Astrocyte (in vitro differentiated cells and primary cell): ENCODE results near the gene ZMYM3. TPM values are rescaled to one million over a fixed set of nuclear protein-coding genes. Genes with fewer than 3 reads are reported as not detected.

Experiments
- DNase-seq: peaks from one replicate; pipeline ENCODE4 v3.0.0-alpha.2; 2010; ENCODE audit warnings: low read depth
- FAIRE-seq: peaks from 2 replicates; lab custom pipeline; 2011; peaks lifted over from hg19 to GRCh38; lab: Jason Lieb, UNC
- H2AFZ ChIP-seq: 2 replicates; pipeline ENCODE4 v1.6.0; 2012; ENCODE audit warnings: low read depth, low read length, inconsistent platforms
- H3K27ac ChIP-seq: 2 replicates; pipeline ENCODE4 v1.5.1; 2011; ENCODE audit warnings: low read depth, low read length, inconsistent platforms
- H3K27me3 ChIP-seq: 2 replicates; pipeline ENCODE4 v1.6.0; 2011; ENCODE audit warnings: low read length, inconsistent platforms; ENCODE audit not compliant: insufficient read depth
- H3K36me3 ChIP-seq: 2 replicates; pipeline ENCODE4 v1.5.1; 2011; ENCODE audit warnings: low read length, inconsistent platforms; ENCODE audit not compliant: insufficient read depth
- H3K4me1 ChIP-seq: 2 replicates; pipeline ENCODE4 v1.5.1; 2011; ENCODE audit warnings: low read length, inconsistent platforms; ENCODE audit not compliant: insufficient read depth
- H3K4me2 ChIP-seq: 2 replicates; pipeline ENCODE4 v1.6.0; 2012; ENCODE audit warnings: low read length, inconsistent platforms
- H3K4me3 ChIP-seq: 2 replicates; pipeline ENCODE4 v1.5.1; 2011; ENCODE audit warnings: low read depth, mild to moderate bottlenecking, low read length, inconsistent platforms; ENCODE audit not compliant: insufficient read depth
- H3K79me2 ChIP-seq: 2 replicates; pipeline ENCODE4 v1.6.0; 2012; ENCODE audit warnings: mild to moderate bottlenecking, low read length, inconsistent platforms; ENCODE audit not compliant: insufficient read depth
- H3K9ac ChIP-seq: 2 replicates; pipeline ENCODE4 v1.6.0; 2012; ENCODE audit warnings: mild to moderate bottlenecking, low read length, inconsistent platforms
- H3K9me3 ChIP-seq: 2 replicates; pipeline ENCODE4 v1.5.1; 2012; ENCODE audit warnings: low read depth, mild to moderate bottlenecking, low read length, inconsistent platforms; ENCODE audit not compliant: insufficient read depth
- H4K20me1 ChIP-seq: 2 replicates; pipeline ENCODE4 v1.6.0; 2012; ENCODE audit warnings: low read length, inconsistent platforms; ENCODE audit not compliant: insufficient read depth
- H3K27ac Mint-ChIP-seq: one replicate; pipeline ENCODE4 v1.8.0; 2021; ENCODE audit warnings: mild to moderate bottlenecking, mixed read lengths; ENCODE audit not compliant: unreplicated experiment
- H3K27me3 Mint-ChIP-seq: one replicate; pipeline ENCODE4 v1.8.0; 2021; ENCODE audit warnings: low read depth, mixed read lengths; ENCODE audit not compliant: unreplicated experiment
- H3K36me3 Mint-ChIP-seq: one replicate; pipeline ENCODE4 v1.8.0; 2021; ENCODE audit warnings: low read depth, mixed read lengths; ENCODE audit not compliant: unreplicated experiment
- H3K4me1 Mint-ChIP-seq: one replicate; pipeline ENCODE4 v1.8.0; 2021; ENCODE audit warnings: low read depth, mixed read lengths; ENCODE audit not compliant: unreplicated experiment
- H3K4me3 Mint-ChIP-seq: one replicate; pipeline ENCODE4 v1.8.0; 2021; ENCODE audit warnings: mild to moderate bottlenecking, moderate library complexity, mixed read lengths; ENCODE audit not compliant: unreplicated experiment
- H3K9me3 Mint-ChIP-seq: one replicate; pipeline ENCODE4 v1.8.0; 2021; ENCODE audit warnings: mild to moderate bottlenecking, mixed read lengths; ENCODE audit not compliant: unreplicated experiment
- EZH2 ChIP-seq: IDR thresholded peaks from 2 replicates; pipeline ENCODE4 v1.6.1; 2012; ENCODE audit warnings: mild to moderate bottlenecking, low read length, inconsistent platforms; ENCODE audit not compliant: insufficient read depth
- total RNA-seq: library from RNA; stranded (reverse); gene quantifications from 2 replicates; pipeline ENCODE4 v1.2.1, GENCODE V29; 2021
- TF ChIP-seq, protein P1 (sequence below): IDR thresholded peaks from 2 replicates; pipeline ENCODE4 v1.5.1; 2011; ENCODE audit warnings: low read depth, mild to moderate bottlenecking, inconsistent platforms, low read length, moderate library complexity; ENCODE audit not compliant: insufficient read depth

Gene ZMYM3
- total RNA-seq, 1 donor from 2014 or later: 51.2 TPM

DNA sequence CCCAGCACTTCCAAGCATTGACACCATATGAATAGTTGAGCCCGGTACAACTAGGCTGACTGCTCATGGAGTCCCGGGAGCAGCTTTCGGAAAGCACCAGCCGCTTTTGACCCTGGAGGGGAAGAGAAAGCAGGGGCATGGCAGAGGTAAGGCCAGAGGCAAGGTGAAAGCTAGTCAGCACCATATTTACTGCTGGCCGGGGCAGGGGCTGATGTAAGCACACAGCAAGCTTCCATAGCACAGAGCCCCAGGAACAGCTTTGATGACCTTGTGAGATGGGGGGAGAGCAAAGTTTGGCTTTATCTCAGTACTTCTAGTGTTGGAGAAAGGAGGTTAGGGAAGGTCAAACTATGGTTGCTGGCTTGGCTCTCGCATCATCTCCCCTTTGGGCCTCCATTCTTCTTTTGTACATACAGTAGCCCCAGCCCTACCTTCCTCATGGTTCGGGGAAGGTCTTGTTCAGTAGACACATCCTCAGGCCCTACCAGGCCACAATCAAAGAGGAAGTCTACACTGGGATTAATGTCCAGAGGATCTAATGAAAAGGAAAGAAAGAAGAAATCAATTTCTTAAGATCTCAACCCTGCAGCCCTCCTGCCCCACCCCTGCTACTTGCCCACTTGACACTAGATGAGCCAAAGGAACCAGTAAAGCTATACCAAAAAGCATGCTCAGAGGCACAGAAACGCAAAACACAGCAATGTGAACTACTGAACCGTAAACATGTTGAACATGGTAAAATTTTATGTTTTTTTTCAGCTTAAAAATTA lies 9.4 kb downstream of the ZMYM3 start:
- Histone ChIP-seq H3K79me2 (no peaks in the 10 kb centered on the region), H2AFZ (no peak overlapping the region), H4K20me1 (no peaks in the 10 kb centered on the region), H3K27me3 (no peaks in the 10 kb centered on the region), H3K9ac (no peak overlapping the region), H3K4me3 (no peak overlapping the region), H3K9me3 (no peaks in the 10 kb centered on the region), H3K27ac (no peak overlapping the region), H3K4me1 (no peaks in the 10 kb centered on the region), H3K36me3 (peaks cover 17% of the 10 kb centered on the region), H3K4me2 (no peak overlapping the region)
- Mint-ChIP-seq H3K27me3 (no peaks in the 10 kb centered on the region), H3K27ac (no peak overlapping the region), H3K9me3 (no peaks in the 10 kb centered on the region), H3K4me1 (no peaks in the 10 kb centered on the region), H3K36me3 (peaks cover 28% of the 10 kb centered on the region), H3K4me3 (no peak overlapping the region)
- no peak for DNase-seq
- TF ChIP-seq, protein P1, sequence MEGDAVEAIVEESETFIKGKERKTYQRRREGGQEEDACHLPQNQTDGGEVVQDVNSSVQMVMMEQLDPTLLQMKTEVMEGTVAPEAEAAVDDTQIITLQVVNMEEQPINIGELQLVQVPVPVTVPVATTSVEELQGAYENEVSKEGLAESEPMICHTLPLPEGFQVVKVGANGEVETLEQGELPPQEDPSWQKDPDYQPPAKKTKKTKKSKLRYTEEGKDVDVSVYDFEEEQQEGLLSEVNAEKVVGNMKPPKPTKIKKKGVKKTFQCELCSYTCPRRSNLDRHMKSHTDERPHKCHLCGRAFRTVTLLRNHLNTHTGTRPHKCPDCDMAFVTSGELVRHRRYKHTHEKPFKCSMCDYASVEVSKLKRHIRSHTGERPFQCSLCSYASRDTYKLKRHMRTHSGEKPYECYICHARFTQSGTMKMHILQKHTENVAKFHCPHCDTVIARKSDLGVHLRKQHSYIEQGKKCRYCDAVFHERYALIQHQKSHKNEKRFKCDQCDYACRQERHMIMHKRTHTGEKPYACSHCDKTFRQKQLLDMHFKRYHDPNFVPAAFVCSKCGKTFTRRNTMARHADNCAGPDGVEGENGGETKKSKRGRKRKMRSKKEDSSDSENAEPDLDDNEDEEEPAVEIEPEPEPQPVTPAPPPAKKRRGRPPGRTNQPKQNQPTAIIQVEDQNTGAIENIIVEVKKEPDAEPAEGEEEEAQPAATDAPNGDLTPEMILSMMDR: no peak
- TF ChIP-seq EZH2: no peak
- no peak for FAIRE-seq

DNA sequence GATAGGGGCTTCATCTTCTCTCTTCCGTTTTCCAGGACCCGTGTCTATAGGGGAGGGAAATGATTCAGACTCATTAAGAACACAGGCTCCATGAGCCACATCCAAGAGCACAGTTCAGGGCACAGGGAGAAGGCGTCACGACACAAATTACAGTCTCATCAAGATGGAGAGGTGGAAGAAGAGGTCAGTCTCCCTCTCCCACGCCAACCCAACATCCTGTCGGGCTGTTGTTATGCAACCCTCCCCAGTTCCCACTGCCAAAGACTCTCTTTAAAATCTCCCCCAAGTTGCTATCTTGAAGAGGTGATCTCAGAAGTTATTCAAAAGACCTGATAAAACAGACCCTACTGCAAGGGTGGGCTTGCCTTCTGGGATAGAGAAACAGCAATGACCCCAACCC lies 12.6 kb downstream of the ZMYM3 start:
- no peak overlapping the region for H3K27ac Mint-ChIP-seq

More for the DNA sequence above, 12.6 kb downstream of the ZMYM3 start:
- H4K20me1 ChIP-seq: no peaks in the 10 kb centered on the region
- no peak for TF ChIP-seq EZH2
- TF ChIP-seq, protein P1: no peak
- H3K27ac ChIP-seq: no peak overlapping the region
- H3K36me3 Mint-ChIP-seq: peaks cover 18% of the 10 kb centered on the region
- H3K4me3 ChIP-seq: no peak overlapping the region
- FAIRE-seq (no peak), DNase-seq (no peak)
- H3K27me3 Mint-ChIP-seq: no peaks in the 10 kb centered on the region
- H2AFZ ChIP-seq: no peak overlapping the region
- no peaks in the 10 kb centered on the region for H3K27me3 ChIP-seq
- H3K4me2 ChIP-seq: no peak overlapping the region
- H3K79me2 ChIP-seq: no peaks in the 10 kb centered on the region
- H3K4me1 ChIP-seq: no peaks in the 10 kb centered on the region
- H3K4me3 Mint-ChIP-seq: no peak overlapping the region
- no peaks in the 10 kb centered on the region for H3K4me1 Mint-ChIP-seq
- no peaks in the 10 kb centered on the region for H3K9me3 ChIP-seq
- no peak overlapping the region for H3K9ac ChIP-seq
- H3K9me3 Mint-ChIP-seq: no peaks in the 10 kb centered on the region
- H3K36me3 ChIP-seq: peaks cover 15% of the 10 kb centered on the region
